Measurements from ENCODE around the gene DGKA.

The DGKA gene

GRCh38 chr12:55932551-55932910, 1.6 kb downstream of the DGKA start:
- peak overlapping the region; percentile 74 to 85 for H3K4me3 ChIP-seq (ENCODE audit: low read depth in 1 of 2, low read length in 2 of 2)
- H3K4me1 ChIP-seq (ENCODE audit: control insufficient read depth in 1 of 2, insufficient read depth in 2 of 2, low read length in 2 of 2): peaks cover 14 to 15% of the 10 kb centered on the region in 2 donors
- peak overlapping the region; percentile 77 for H3K27ac ChIP-seq (ENCODE audit: low read length)
- no peaks in the 10 kb centered on the region for H3K36me3 ChIP-seq (ENCODE audit: control insufficient read depth in 1 of 2, insufficient read depth in 2 of 2, low read length in 2 of 2)
- no peaks in the 10 kb centered on the region for H3K9me3 ChIP-seq (ENCODE audit: control insufficient read depth in 1 of 2, low read length in 2 of 2)
- no peaks in the 10 kb centered on the region for H3K27me3 ChIP-seq (ENCODE audit: low read depth, low read length)

GRCh38 chr12:55933169-55933798, 2.3 kb downstream of the DGKA start:
- Histone ChIP-seq H3K9me3 (ENCODE audit: control insufficient read depth in 1 of 2, low read length in 2 of 2) (no peaks in the 10 kb centered on the region), H3K36me3 (ENCODE audit: control insufficient read depth in 1 of 2, insufficient read depth in 2 of 2, low read length in 2 of 2) (no peaks in the 10 kb centered on the region), H3K27ac (ENCODE audit: low read length) (peak overlapping the region; percentile 77), H3K27me3 (ENCODE audit: low read depth, low read length) (no peaks in the 10 kb centered on the region), H3K4me3 (ENCODE audit: low read depth in 1 of 2, low read length in 2 of 2) (peak overlapping the region in 1 of 2 donors; percentile 85), H3K4me1 (ENCODE audit: control insufficient read depth in 1 of 2, insufficient read depth in 2 of 2, low read length in 2 of 2) (peaks cover 14 to 15% of the 10 kb centered on the region in 2 donors)

GRCh38 chr12:55933799-55934742, 3.1 kb downstream of the DGKA start:
- Histone ChIP-seq H3K36me3 (ENCODE audit: control insufficient read depth in 1 of 2, insufficient read depth in 2 of 2, low read length in 2 of 2) (peaks cover 0 to under 1% of the 10 kb centered on the region in 2 donors), H3K9me3 (ENCODE audit: control insufficient read depth in 1 of 2, low read length in 2 of 2) (no peaks in the 10 kb centered on the region), H3K4me1 (ENCODE audit: control insufficient read depth in 1 of 2, insufficient read depth in 2 of 2, low read length in 2 of 2) (peaks cover 14 to 15% of the 10 kb centered on the region in 2 donors), H3K27ac (ENCODE audit: low read length) (no peak overlapping the region), H3K27me3 (ENCODE audit: low read depth, low read length) (no peaks in the 10 kb centered on the region), H3K4me3 (ENCODE audit: low read depth in 1 of 2, low read length in 2 of 2) (no peak overlapping the region)

- H3K27me3 ChIP-seq (ENCODE audit: low read depth, low read length): no peaks in the 10 kb centered on the region
- no peak overlapping the region for H3K4me3 ChIP-seq (ENCODE audit: low read depth in 1 of 2, low read length in 2 of 2)
- peaks cover 0 to 5% of the 10 kb centered on the region in 2 donors for H3K36me3 ChIP-seq (ENCODE audit: control insufficient read depth in 1 of 2, insufficient read depth in 2 of 2, low read length in 2 of 2)
- no peak overlapping the region for H3K27ac ChIP-seq (ENCODE audit: low read length)
- H3K9me3 ChIP-seq (ENCODE audit: control insufficient read depth in 1 of 2, low read length in 2 of 2): no peaks in the 10 kb centered on the region
- peaks cover 14 to 15% of the 10 kb centered on the region in 2 donors for H3K4me1 ChIP-seq (ENCODE audit: control insufficient read depth in 1 of 2, insufficient read depth in 2 of 2, low read length in 2 of 2)
Measured at GRCh38 chr12:55934773-55935172, 3.8 kb downstream of the DGKA start.

GRCh38 chr12:55935738-55936151, 4.8 kb downstream of the DGKA start:
- peak overlapping the region; percentile 13 for H3K27ac ChIP-seq (ENCODE audit: low read length)
- peaks cover 0 to 8% of the 10 kb centered on the region in 2 donors for H3K36me3 ChIP-seq (ENCODE audit: control insufficient read depth in 1 of 2, insufficient read depth in 2 of 2, low read length in 2 of 2)
- H3K4me3 ChIP-seq (ENCODE audit: low read depth in 1 of 2, low read length in 2 of 2): peak overlapping the region in 1 of 2 donors; percentile 9
- H3K9me3 ChIP-seq (ENCODE audit: control insufficient read depth in 1 of 2, low read length in 2 of 2): no peaks in the 10 kb centered on the region
- no peaks in the 10 kb centered on the region for H3K27me3 ChIP-seq (ENCODE audit: low read depth, low read length)
- H3K4me1 ChIP-seq (ENCODE audit: control insufficient read depth in 1 of 2, insufficient read depth in 2 of 2, low read length in 2 of 2): peaks cover 12 to 18% of the 10 kb centered on the region in 2 donors

GRCh38 chr12:55937981-55938380, 7.0 kb downstream of the DGKA start:
- Histone ChIP-seq H3K36me3 (ENCODE audit: control insufficient read depth in 1 of 2, insufficient read depth in 2 of 2, low read length in 2 of 2) (peaks cover 7 to 22% of the 10 kb centered on the region in 2 donors), H3K27ac (ENCODE audit: low read length) (no peak overlapping the region)

GRCh38 chr12:55938826-55939501, 8.0 kb downstream of the DGKA start:
- H3K27ac ChIP-seq (ENCODE audit: low read length): no peak overlapping the region
- no peak overlapping the region for H3K4me3 ChIP-seq (ENCODE audit: low read depth in 1 of 2, low read length in 2 of 2)
- peaks cover 11 to 22% of the 10 kb centered on the region in 2 donors for H3K36me3 ChIP-seq (ENCODE audit: control insufficient read depth in 1 of 2, insufficient read depth in 2 of 2, low read length in 2 of 2)
- no peaks in the 10 kb centered on the region for H3K27me3 ChIP-seq (ENCODE audit: low read depth, low read length)
- H3K4me1 ChIP-seq (ENCODE audit: control insufficient read depth in 1 of 2, insufficient read depth in 2 of 2, low read length in 2 of 2): peaks cover 0 to 6% of the 10 kb centered on the region in 2 donors
- H3K9me3 ChIP-seq (ENCODE audit: control insufficient read depth in 1 of 2, low read length in 2 of 2): no peaks in the 10 kb centered on the region

More at GRCh38 chr12:55937981-55938380, 7.0 kb downstream of the DGKA start:
- peaks cover 0 to 7% of the 10 kb centered on the region in 2 donors for H3K4me1 ChIP-seq (ENCODE audit: control insufficient read depth in 1 of 2, insufficient read depth in 2 of 2, low read length in 2 of 2)
- H3K9me3 ChIP-seq (ENCODE audit: control insufficient read depth in 1 of 2, low read length in 2 of 2): no peaks in the 10 kb centered on the region
- H3K27me3 ChIP-seq (ENCODE audit: low read depth, low read length): no peaks in the 10 kb centered on the region
- no peak overlapping the region for H3K4me3 ChIP-seq (ENCODE audit: low read depth in 1 of 2, low read length in 2 of 2)

- no peak overlapping the region for H3K4me3 ChIP-seq (ENCODE audit: low read depth in 1 of 2, low read length in 2 of 2)
- peaks cover 0 to 6% of the 10 kb centered on the region in 2 donors for H3K4me1 ChIP-seq (ENCODE audit: control insufficient read depth in 1 of 2, insufficient read depth in 2 of 2, low read length in 2 of 2)
- peak overlapping the region; percentile 58 for H3K27ac ChIP-seq (ENCODE audit: low read length)
- no peaks in the 10 kb centered on the region for H3K9me3 ChIP-seq (ENCODE audit: control insufficient read depth in 1 of 2, low read length in 2 of 2)
- H3K36me3 ChIP-seq (ENCODE audit: control insufficient read depth in 1 of 2, insufficient read depth in 2 of 2, low read length in 2 of 2): peaks cover 18 to 22% of the 10 kb centered on the region in 2 donors
- no peaks in the 10 kb centered on the region for H3K27me3 ChIP-seq (ENCODE audit: low read depth, low read length)
Measured at GRCh38 chr12:55940065-55940732, 9.2 kb downstream of the DGKA start.

- Histone ChIP-seq H3K4me3 (ENCODE audit: low read depth in 1 of 2, low read length in 2 of 2) (no peak overlapping the region), H3K36me3 (ENCODE audit: control insufficient read depth in 1 of 2, insufficient read depth in 2 of 2, low read length in 2 of 2) (peaks cover 21 to 22% of the 10 kb centered on the region in 2 donors), H3K9me3 (ENCODE audit: control insufficient read depth in 1 of 2, low read length in 2 of 2) (no peaks in the 10 kb centered on the region), H3K27me3 (ENCODE audit: low read depth, low read length) (no peaks in the 10 kb centered on the region), H3K27ac (ENCODE audit: low read length) (no peak overlapping the region), H3K4me1 (ENCODE audit: control insufficient read depth in 1 of 2, insufficient read depth in 2 of 2, low read length in 2 of 2) (peaks cover 0 to 6% of the 10 kb centered on the region in 2 donors)
Measured at GRCh38 chr12:55942055-55942454, 11.1 kb downstream of the DGKA start.

- Histone ChIP-seq H3K9me3 (ENCODE audit: control insufficient read depth in 1 of 2, low read length in 2 of 2) (no peaks in the 10 kb centered on the region), H3K4me3 (ENCODE audit: low read depth in 1 of 2, low read length in 2 of 2) (no peak overlapping the region), H3K27ac (ENCODE audit: low read length) (no peak overlapping the region), H3K27me3 (ENCODE audit: low read depth, low read length) (no peaks in the 10 kb centered on the region), H3K36me3 (ENCODE audit: control insufficient read depth in 1 of 2, insufficient read depth in 2 of 2, low read length in 2 of 2) (peaks cover 21 to 22% of the 10 kb centered on the region in 2 donors), H3K4me1 (ENCODE audit: control insufficient read depth in 1 of 2, insufficient read depth in 2 of 2, low read length in 2 of 2) (peaks cover 0 to 6% of the 10 kb centered on the region in 2 donors)
Measured at GRCh38 chr12:55942577-55943136, 11.7 kb downstream of the DGKA start.

Measured in muscle layer of duodenum (tissue), 2 donors.